ENCODE data around the gene ZNF622. TPM values are rescaled to one million over a fixed set of nuclear protein-coding genes. Genes with fewer than 3 reads are reported as not detected.
A peak's percentile ranks its signal among the peaks of the same experiment; 100 is the strongest.

ZNF622 gene
- total RNA-seq, 1 donor from 2014 or later: 65.2 TPM

- no peak for TF ChIP-seq CTCF (IDR thresholded peaks at IDR 0.05; ENCODE audit: insufficient read depth, low read length, poor library complexity, severe bottlenecking)
- no peak for DNase-seq (ENCODE audit: low read depth)
- Histone ChIP-seq H3K36me3 (ENCODE audit: control insufficient read depth, insufficient read depth, low read length) (peaks cover 1% of the 10 kb centered on the region), H3K4me3 (ENCODE audit: low read depth, low read length) (no peak overlapping the region), H3K27me3 (ENCODE audit: control insufficient read depth, insufficient read depth, low read length) (no peaks in the 10 kb centered on the region)
These were observed 4.6 kb downstream of the ZNF622 start for GRCh38 chr5:16461026-16461425.

GRCh38 chr5:16459451-16459850 is 6.1 kb downstream of the ZNF622 start:
- Histone ChIP-seq H3K27me3 (ENCODE audit: control insufficient read depth, insufficient read depth, low read length) (no peaks in the 10 kb centered on the region), H3K36me3 (ENCODE audit: control insufficient read depth, insufficient read depth, low read length) (peaks cover 1% of the 10 kb centered on the region), H3K4me3 (ENCODE audit: low read depth, low read length) (no peak overlapping the region)
- no peak for TF ChIP-seq CTCF (IDR thresholded peaks at IDR 0.05; ENCODE audit: insufficient read depth, low read length, poor library complexity, severe bottlenecking)
- DNase-seq (ENCODE audit: low read depth): no peak

- Histone ChIP-seq H3K36me3 (ENCODE audit: control insufficient read depth, insufficient read depth, low read length) (peaks cover 1% of the 10 kb centered on the region), H3K27me3 (ENCODE audit: control insufficient read depth, insufficient read depth, low read length) (no peaks in the 10 kb centered on the region), H3K4me3 (ENCODE audit: low read depth, low read length) (no peak overlapping the region)
- DNase-seq (ENCODE audit: low read depth): no peak
- TF ChIP-seq CTCF (IDR thresholded peaks at IDR 0.05; ENCODE audit: insufficient read depth, low read length, poor library complexity, severe bottlenecking): no peak
These were observed 7.7 kb downstream of the ZNF622 start for GRCh38 chr5:16457853-16458252.

GRCh38 chr5:16457451-16457850 is 8.1 kb downstream of the ZNF622 start:
- Histone ChIP-seq H3K27me3 (ENCODE audit: control insufficient read depth, insufficient read depth, low read length) (no peaks in the 10 kb centered on the region), H3K36me3 (ENCODE audit: control insufficient read depth, insufficient read depth, low read length) (peaks cover 1% of the 10 kb centered on the region), H3K4me3 (ENCODE audit: low read depth, low read length) (no peak overlapping the region)
- no peak for DNase-seq (ENCODE audit: low read depth)
- TF ChIP-seq CTCF (IDR thresholded peaks at IDR 0.05; ENCODE audit: insufficient read depth, low read length, poor library complexity, severe bottlenecking): no peak

GRCh38 chr5:16456103-16456832 is 9.3 kb downstream of the ZNF622 start:
- no peak overlapping the region for H3K4me3 ChIP-seq (ENCODE audit: low read depth, low read length)
- H3K36me3 ChIP-seq (ENCODE audit: control insufficient read depth, insufficient read depth, low read length): peaks cover 1% of the 10 kb centered on the region
- TF ChIP-seq CTCF (IDR thresholded peaks at IDR 0.05; ENCODE audit: insufficient read depth, low read length, poor library complexity, severe bottlenecking): peak; percentile 46

GRCh38 chr5:16455668-16456067 is 9.9 kb downstream of the ZNF622 start:
- DNase-seq (ENCODE audit: low read depth): no peak
- Histone ChIP-seq H3K4me3 (ENCODE audit: low read depth, low read length) (no peak overlapping the region), H3K36me3 (ENCODE audit: control insufficient read depth, insufficient read depth, low read length) (peaks cover 1% of the 10 kb centered on the region), H3K27me3 (ENCODE audit: control insufficient read depth, insufficient read depth, low read length) (no peaks in the 10 kb centered on the region)
- no peak for TF ChIP-seq CTCF (IDR thresholded peaks at IDR 0.05; ENCODE audit: insufficient read depth, low read length, poor library complexity, severe bottlenecking)

More at GRCh38 chr5:16456103-16456832, 9.3 kb downstream of the ZNF622 start:
- H3K27me3 ChIP-seq (ENCODE audit: control insufficient read depth, insufficient read depth, low read length): no peaks in the 10 kb centered on the region
- DNase-seq (ENCODE audit: low read depth): peak; percentile 26
